ENCODE results near the gene CNR1. TPM values are rescaled to one million over a fixed set of nuclear protein-coding genes. Genes with fewer than 3 reads are reported as not detected.

CNR1 gene
- total and polyA plus RNA-seq, 2 of the 4 experiments (the other 2 are of a cell fraction) = not detected

DNA sequence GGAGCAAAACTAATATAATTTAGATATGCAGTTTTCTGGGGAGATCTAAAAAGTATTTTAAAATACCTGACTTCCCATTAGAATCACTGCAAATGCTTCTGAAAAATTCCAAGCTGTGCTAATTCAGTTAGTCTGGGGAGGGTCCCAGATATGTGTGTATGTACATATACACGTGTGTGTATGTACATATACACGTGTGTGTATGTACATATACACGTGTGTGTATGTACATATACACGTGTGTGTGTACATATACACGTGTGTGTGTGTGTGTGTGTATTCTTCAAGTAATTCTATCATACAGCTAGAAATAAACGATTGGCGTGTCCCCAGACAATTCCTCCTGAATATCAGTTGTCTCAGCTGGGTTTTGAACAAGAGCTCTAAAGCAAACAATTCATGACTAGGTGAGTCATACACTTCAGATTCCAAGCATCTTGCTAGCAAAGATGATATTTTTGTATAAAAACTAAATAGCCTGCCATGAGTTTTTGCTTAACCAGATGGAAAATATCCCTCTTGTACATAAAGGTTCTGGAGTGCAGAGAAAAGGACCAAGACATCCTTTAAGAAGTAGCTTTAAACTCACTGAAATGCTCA lies 60.3 kb downstream of the CNR1 start:
- Histone ChIP-seq H2BK120ac (ENCODE audit: low read depth, low read length) (no peak overlapping the region), H3K18ac (ENCODE audit: low read depth, low read length) (no peak overlapping the region), H3K27me3 (ENCODE audit: control insufficient read depth, insufficient read depth, low read length) (no peaks in the 10 kb centered on the region), H3K36me3 (ENCODE audit: control insufficient read depth, insufficient read depth, low read length) (no peaks in the 10 kb centered on the region), H4K20me1 (ENCODE audit: insufficient read depth, low read length) (no peaks in the 10 kb centered on the region), H3K9me1 (ENCODE audit: insufficient read depth, low read length) (no peaks in the 10 kb centered on the region), H3K9me3 (ENCODE audit: control insufficient read depth, insufficient read depth, low read length) (no peaks in the 10 kb centered on the region), H3K14ac (replicated peaks; ENCODE audit: low read depth, low read length) (no peak overlapping the region), H2AFZ (replicated peaks; ENCODE audit: low read length, poor library complexity) (no peak overlapping the region), H3K23ac (ENCODE audit: low read depth, low read length) (no peak overlapping the region), H2AK9ac (replicated peaks; ENCODE audit: low read depth, low read length, poor library complexity) (no peak overlapping the region), H4K8ac (ENCODE audit: low read depth in 2 of 2, low read length in 2 of 2) (no peak overlapping the region), H3K4me1 (ENCODE audit: control insufficient read depth, insufficient read depth, low read length) (no peaks in the 10 kb centered on the region), H3K27ac (ENCODE audit: insufficient read depth, low read length) (no peak overlapping the region), H2BK5ac (ENCODE audit: low read depth, low read length, poor library complexity, severe bottlenecking) (no peak overlapping the region), H3K9ac (ENCODE audit: low read depth, low read length) (no peak overlapping the region), H2BK20ac (ENCODE audit: low read depth, low read length) (no peak overlapping the region), H3K4ac (ENCODE audit: low read depth, low read length) (no peak overlapping the region), H2AK5ac (ENCODE audit: low read depth, low read length) (no peak overlapping the region), H4K5ac (ENCODE audit: low read depth, low read length) (no peak overlapping the region), H3K4me3 (ENCODE audit: insufficient read depth, low read depth, low read length) (no peak overlapping the region), H3K79me1 (ENCODE audit: low read depth in 1 of 2, low read length in 2 of 2) (no peaks in the 10 kb centered on the region), H4K91ac (ENCODE audit: insufficient read depth, low read depth, low read length) (no peak overlapping the region), H3K56ac (ENCODE audit: extremely low read depth, insufficient read depth, low read length) (no peak overlapping the region), H2BK15ac (ENCODE audit: low read depth, low read length) (no peak overlapping the region), H3K4me2 (ENCODE audit: low read depth, low read length) (no peak overlapping the region)
- BruUV-seq (replicated peaks) = no TSS peak
- CTCF ChIA-PET = no interaction called here
- DNase-seq (no peak), ATAC-seq (ENCODE audit: low read depth) (no peak)
- intact Hi-C loops (cut with micrococcal nuclease) = no loop called here
- in situ Hi-C loops (cut with MboI; ENCODE audit: low sequenced_read_pairs) = no loop called here
- dilution Hi-C loops (cut with HindIII; ENCODE audit: low sequenced_read_pairs, unreplicated experiment) = no loop called here
- TF ChIP-seq CEBPB (IDR thresholded peaks at IDR 0.05; ENCODE audit: low read depth, low read length) (no peak), MAFK (IDR thresholded peaks at IDR 0.05; ENCODE audit: low read depth, low read length) (no peak), CHD1 (IDR thresholded peaks at IDR 0.05; ENCODE audit: low read depth, low read length) (no peak), MAZ (IDR thresholded peaks at IDR 0.05; ENCODE audit: borderline replicate concordance, low read depth, low read length) (no peak), POLR2A (IDR thresholded peaks at IDR 0.05; ENCODE audit: low read depth, low read length) (no peak), RCOR1 (IDR thresholded peaks at IDR 0.05; ENCODE audit: insufficient replicate concordance, low read length) (no peak), RFX5 (IDR thresholded peaks at IDR 0.05; ENCODE audit: low read depth, low read length) (no peak), FOS (IDR thresholded peaks at IDR 0.05; ENCODE audit: low read depth, low read length) (no peak), NFE2L2 (IDR thresholded peaks at IDR 0.05; ENCODE audit: low read depth, low read length) (no peak), RAD21 (IDR thresholded peaks at IDR 0.05; ENCODE audit: low read length) (no peak), SMC3 (IDR thresholded peaks at IDR 0.05; ENCODE audit: low read depth, low read length) (no peak), BHLHE40 (IDR thresholded peaks at IDR 0.05; ENCODE audit: low read depth, low read length) (no peak), MXI1 (IDR thresholded peaks at IDR 0.05; ENCODE audit: borderline replicate concordance, low read depth, low read length) (no peak)
- TF ChIP-seq, protein P1, sequence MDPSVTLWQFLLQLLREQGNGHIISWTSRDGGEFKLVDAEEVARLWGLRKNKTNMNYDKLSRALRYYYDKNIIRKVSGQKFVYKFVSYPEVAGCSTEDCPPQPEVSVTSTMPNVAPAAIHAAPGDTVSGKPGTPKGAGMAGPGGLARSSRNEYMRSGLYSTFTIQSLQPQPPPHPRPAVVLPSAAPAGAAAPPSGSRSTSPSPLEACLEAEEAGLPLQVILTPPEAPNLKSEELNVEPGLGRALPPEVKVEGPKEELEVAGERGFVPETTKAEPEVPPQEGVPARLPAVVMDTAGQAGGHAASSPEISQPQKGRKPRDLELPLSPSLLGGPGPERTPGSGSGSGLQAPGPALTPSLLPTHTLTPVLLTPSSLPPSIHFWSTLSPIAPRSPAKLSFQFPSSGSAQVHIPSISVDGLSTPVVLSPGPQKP (IDR thresholded peaks at IDR 0.05; ENCODE audit: borderline replicate concordance, low read depth, low read length) = no peak
- TF ChIP-seq, protein P2, sequence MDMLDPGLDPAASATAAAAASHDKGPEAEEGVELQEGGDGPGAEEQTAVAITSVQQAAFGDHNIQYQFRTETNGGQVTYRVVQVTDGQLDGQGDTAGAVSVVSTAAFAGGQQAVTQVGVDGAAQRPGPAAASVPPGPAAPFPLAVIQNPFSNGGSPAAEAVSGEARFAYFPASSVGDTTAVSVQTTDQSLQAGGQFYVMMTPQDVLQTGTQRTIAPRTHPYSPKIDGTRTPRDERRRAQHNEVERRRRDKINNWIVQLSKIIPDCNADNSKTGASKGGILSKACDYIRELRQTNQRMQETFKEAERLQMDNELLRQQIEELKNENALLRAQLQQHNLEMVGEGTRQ (IDR thresholded peaks at IDR 0.05; ENCODE audit: low read depth, low read length) = no peak
- TF ChIP-seq, protein P3, sequence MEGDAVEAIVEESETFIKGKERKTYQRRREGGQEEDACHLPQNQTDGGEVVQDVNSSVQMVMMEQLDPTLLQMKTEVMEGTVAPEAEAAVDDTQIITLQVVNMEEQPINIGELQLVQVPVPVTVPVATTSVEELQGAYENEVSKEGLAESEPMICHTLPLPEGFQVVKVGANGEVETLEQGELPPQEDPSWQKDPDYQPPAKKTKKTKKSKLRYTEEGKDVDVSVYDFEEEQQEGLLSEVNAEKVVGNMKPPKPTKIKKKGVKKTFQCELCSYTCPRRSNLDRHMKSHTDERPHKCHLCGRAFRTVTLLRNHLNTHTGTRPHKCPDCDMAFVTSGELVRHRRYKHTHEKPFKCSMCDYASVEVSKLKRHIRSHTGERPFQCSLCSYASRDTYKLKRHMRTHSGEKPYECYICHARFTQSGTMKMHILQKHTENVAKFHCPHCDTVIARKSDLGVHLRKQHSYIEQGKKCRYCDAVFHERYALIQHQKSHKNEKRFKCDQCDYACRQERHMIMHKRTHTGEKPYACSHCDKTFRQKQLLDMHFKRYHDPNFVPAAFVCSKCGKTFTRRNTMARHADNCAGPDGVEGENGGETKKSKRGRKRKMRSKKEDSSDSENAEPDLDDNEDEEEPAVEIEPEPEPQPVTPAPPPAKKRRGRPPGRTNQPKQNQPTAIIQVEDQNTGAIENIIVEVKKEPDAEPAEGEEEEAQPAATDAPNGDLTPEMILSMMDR (conservative IDR thresholded peaks at IDR 0.05; ENCODE audit: low read depth, low read length) = no peak
- POLR2A ChIA-PET (ENCODE audit: unreplicated experiment) = no interaction called here
- no CpG with 5 or more reads among the region's 7 CpGs for WGBS, 2 experiments (ENCODE audit: extremely low coverage in 2 of 2, insufficient read length in 1 of 2)
